Panc1 (cell line): Measurements from ENCODE around the gene PBX2. TPM values are rescaled to one million over a fixed set of nuclear protein-coding genes. Genes with fewer than 3 reads are reported as not detected.

Source experiments
- ATAC-seq: fragments of 200-7000 bp; cut with Tn5 transposase; 2 replicates; pipeline ENCODE4 v1.9.1; 2020; ENCODE audit warnings: mild to moderate bottlenecking, moderate library complexity
- BruUV-seq: library from RNA; stranded (reverse); fragments of 400-500 nt; replicated peaks from 2 replicates; lab custom pipeline; 2021; lab: Mats Ljungman, UMichigan
- CTCF ChIA-PET: fragments of 300-600 bp; sonication (Branson Sonifier 250); formaldehyde crosslinking; loops from one replicate; lab custom pipeline; 2022; ENCODE audit warnings: antibody characterized with exemption; lab: Charles Lee
- POLR2A ChIA-PET: fragments of 300-600 bp; sonication (Branson Sonifier 250); formaldehyde crosslinking; loops from one replicate; lab custom pipeline; 2022; ENCODE audit warnings: antibody characterized with exemption; lab: Charles Lee
- DNase-seq: peaks from one replicate; pipeline ENCODE4 v3.0.0-alpha.2; 2010; ENCODE audit warnings: low read depth, low spot score
- H3K27ac ChIP-seq: 2 replicates; pipeline ENCODE4 v1.5.1; 2011; ENCODE audit warnings: mild to moderate bottlenecking, low read length, inconsistent platforms
- H3K27me3 ChIP-seq: fragments of 200-500 bp; sonication (Bioruptor generic); 2 replicates; pipeline ENCODE4 v1.6.0; 2014; ENCODE audit warnings: low read length, inconsistent platforms; ENCODE audit not compliant: control insufficient read depth, insufficient read depth
- H3K36me3 ChIP-seq: fragments of 200-500 bp; sonication (Bioruptor generic); 2 replicates; pipeline ENCODE4 v1.5.1; 2014; ENCODE audit warnings: inconsistent platforms, mild to moderate bottlenecking, low read length, moderate library complexity; ENCODE audit not compliant: control insufficient read depth, insufficient read depth
- H3K4me1 ChIP-seq: 2 replicates; pipeline ENCODE4 v1.5.1; 2011; ENCODE audit warnings: inconsistent platforms, mild to moderate bottlenecking, low read length, moderate library complexity; ENCODE audit not compliant: control insufficient read depth, insufficient read depth
- H3K4me3 ChIP-seq, 2 experiments: 2 replicates each; pipeline ENCODE4 v1.5.1; 2011 to 2012; ENCODE audit warnings: low read depth in 2 of 2, low read length in 2 of 2, mild to moderate bottlenecking in 2 of 2, inconsistent platforms in 1 of 2, moderate library complexity in 1 of 2
- H3K9me3 ChIP-seq: fragments of 200-500 bp; sonication (Bioruptor generic); 2 replicates; pipeline ENCODE4 v1.5.1; 2014; ENCODE audit warnings: low read depth, mild to moderate bottlenecking, inconsistent platforms, low read length, moderate library complexity; ENCODE audit not compliant: control insufficient read depth, insufficient read depth
- POLR2AphosphoS5 ChIP-seq: IDR thresholded peaks from 2 replicates; pipeline ENCODE4 v1.6.1; 2012; ENCODE audit warnings: mild to moderate bottlenecking, low read depth, low read length, moderate library complexity
- SIN3A ChIP-seq: IDR thresholded peaks from 2 replicates; pipeline ENCODE4 v1.6.1; 2012; ENCODE audit warnings: low read depth, mild to moderate bottlenecking, low read length, moderate library complexity, borderline replicate concordance; ENCODE audit not compliant: insufficient read depth
- TCF7L2 ChIP-seq: IDR thresholded peaks from 2 replicates; pipeline ENCODE4 v1.6.1; 2011; ENCODE audit warnings: mild to moderate bottlenecking, low read depth, low read length, inconsistent platforms
- in situ Hi-C: cut with HindIII; loops from 2 replicates; pipeline ENCODE4 v1.10.0; 2016; ENCODE audit warnings: low sequenced_read_pairs, low pct_unique_long_range_greater_than_20kb
- intact Hi-C: fragments of 100-400 bp; cut with micrococcal nuclease; formaldehyde crosslinking; loops from one replicate; pipeline ENCODE4 v1.10.0; 2022; ENCODE audit not compliant: unreplicated experiment
- total RNA-seq: library from RNA; stranded (reverse); gene quantifications from one replicate; pipeline ENCODE4 v1.2.1, GENCODE V29; 2021; ENCODE audit not compliant: unreplicated experiment
- TF ChIP-seq, protein P1 (sequence below): fragments of 450-650 bp; IDR thresholded peaks from 2 replicates; pipeline ENCODE4 v1.5.1; 2017; ENCODE audit warnings: mild to moderate bottlenecking
- TF ChIP-seq, protein P2 (sequence below), 2 experiments: IDR thresholded peaks; 2 replicates each; pipeline ENCODE4 v1.6.1; 2011 to 2012; ENCODE audit warnings: low read depth in 2 of 2, control low read depth in 1 of 2, low read length in 1 of 2, mild to moderate bottlenecking in 1 of 2, moderate library complexity in 1 of 2; ENCODE audit not compliant: insufficient read depth in 1 of 2

The PBX2 gene
- total RNA-seq, 1 experiment from 2014 or later: 76.2 TPM

DNA sequence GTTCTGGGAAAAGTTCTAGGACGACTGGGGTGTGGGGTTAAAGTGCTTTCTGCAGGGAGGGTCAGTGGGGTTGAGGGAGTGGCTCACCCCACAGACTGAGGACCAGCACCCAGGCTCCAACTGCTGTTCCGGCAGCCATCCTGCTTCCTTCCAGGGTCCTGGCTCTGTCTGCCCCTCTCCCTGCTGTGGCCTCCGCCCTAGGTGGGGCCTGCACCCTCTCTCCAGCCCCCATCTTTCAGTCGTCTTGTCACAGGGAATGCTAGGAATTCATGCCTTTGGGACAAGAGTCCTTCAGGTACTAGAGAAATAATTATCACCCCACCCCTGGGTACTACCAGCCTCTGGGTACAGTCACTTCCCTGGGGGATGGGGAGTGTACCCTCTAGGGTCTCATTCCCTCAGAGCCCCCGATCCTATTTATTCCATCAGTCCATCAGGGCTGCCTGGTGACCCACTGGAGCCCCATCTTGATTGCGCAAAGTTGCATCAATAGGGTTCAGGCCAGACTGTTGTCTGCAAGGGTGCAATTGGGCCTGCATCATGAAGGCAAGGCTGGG lies 5.8 kb downstream of the PBX2 start, which contains the start of gene AGER:
Gene AGER, minus strand, starts transcription at position 170 of the 557 bp plus-strand sequence. Its CDS starts 31 bp downstream, at position 139.
- H3K4me1 ChIP-seq: peaks cover 16% of the 10 kb centered on the region
- H3K36me3 ChIP-seq: no peaks in the 10 kb centered on the region; the same call in 1 of the 2 replicates
- H3K4me3 ChIP-seq: no peak within 1 kb of the TSS
- CTCF ChIA-PET: no interaction called here
- no peaks in the 10 kb centered on the region for H3K9me3 ChIP-seq
- BruUV-seq: no TSS peak
- DNase-seq (no peak), ATAC-seq (no peak)
- TF ChIP-seq, protein P1, sequence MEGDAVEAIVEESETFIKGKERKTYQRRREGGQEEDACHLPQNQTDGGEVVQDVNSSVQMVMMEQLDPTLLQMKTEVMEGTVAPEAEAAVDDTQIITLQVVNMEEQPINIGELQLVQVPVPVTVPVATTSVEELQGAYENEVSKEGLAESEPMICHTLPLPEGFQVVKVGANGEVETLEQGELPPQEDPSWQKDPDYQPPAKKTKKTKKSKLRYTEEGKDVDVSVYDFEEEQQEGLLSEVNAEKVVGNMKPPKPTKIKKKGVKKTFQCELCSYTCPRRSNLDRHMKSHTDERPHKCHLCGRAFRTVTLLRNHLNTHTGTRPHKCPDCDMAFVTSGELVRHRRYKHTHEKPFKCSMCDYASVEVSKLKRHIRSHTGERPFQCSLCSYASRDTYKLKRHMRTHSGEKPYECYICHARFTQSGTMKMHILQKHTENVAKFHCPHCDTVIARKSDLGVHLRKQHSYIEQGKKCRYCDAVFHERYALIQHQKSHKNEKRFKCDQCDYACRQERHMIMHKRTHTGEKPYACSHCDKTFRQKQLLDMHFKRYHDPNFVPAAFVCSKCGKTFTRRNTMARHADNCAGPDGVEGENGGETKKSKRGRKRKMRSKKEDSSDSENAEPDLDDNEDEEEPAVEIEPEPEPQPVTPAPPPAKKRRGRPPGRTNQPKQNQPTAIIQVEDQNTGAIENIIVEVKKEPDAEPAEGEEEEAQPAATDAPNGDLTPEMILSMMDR: no peak
- TF ChIP-seq, protein P2, sequence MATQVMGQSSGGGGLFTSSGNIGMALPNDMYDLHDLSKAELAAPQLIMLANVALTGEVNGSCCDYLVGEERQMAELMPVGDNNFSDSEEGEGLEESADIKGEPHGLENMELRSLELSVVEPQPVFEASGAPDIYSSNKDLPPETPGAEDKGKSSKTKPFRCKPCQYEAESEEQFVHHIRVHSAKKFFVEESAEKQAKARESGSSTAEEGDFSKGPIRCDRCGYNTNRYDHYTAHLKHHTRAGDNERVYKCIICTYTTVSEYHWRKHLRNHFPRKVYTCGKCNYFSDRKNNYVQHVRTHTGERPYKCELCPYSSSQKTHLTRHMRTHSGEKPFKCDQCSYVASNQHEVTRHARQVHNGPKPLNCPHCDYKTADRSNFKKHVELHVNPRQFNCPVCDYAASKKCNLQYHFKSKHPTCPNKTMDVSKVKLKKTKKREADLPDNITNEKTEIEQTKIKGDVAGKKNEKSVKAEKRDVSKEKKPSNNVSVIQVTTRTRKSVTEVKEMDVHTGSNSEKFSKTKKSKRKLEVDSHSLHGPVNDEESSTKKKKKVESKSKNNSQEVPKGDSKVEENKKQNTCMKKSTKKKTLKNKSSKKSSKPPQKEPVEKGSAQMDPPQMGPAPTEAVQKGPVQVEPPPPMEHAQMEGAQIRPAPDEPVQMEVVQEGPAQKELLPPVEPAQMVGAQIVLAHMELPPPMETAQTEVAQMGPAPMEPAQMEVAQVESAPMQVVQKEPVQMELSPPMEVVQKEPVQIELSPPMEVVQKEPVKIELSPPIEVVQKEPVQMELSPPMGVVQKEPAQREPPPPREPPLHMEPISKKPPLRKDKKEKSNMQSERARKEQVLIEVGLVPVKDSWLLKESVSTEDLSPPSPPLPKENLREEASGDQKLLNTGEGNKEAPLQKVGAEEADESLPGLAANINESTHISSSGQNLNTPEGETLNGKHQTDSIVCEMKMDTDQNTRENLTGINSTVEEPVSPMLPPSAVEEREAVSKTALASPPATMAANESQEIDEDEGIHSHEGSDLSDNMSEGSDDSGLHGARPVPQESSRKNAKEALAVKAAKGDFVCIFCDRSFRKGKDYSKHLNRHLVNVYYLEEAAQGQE (IDR thresholded peaks at IDR 0.05; ENCODE audit: insufficient read depth in 1 of 2, low read depth in 2 of 2, low read length in 1 of 2): no peak
- no peak for TF ChIP-seq SIN3A
- TF ChIP-seq TCF7L2: no peak
- TF ChIP-seq POLR2AphosphoS5: no peak
- in situ Hi-C loops: no loop called here
- no peaks in the 10 kb centered on the region for H3K27me3 ChIP-seq
- intact Hi-C loops: no loop called here
- POLR2A ChIA-PET: no interaction called here
- H3K27ac ChIP-seq: peak within 1 kb of the TSS; percentile 45; the same call in 1 of the 2 replicates

DNA sequence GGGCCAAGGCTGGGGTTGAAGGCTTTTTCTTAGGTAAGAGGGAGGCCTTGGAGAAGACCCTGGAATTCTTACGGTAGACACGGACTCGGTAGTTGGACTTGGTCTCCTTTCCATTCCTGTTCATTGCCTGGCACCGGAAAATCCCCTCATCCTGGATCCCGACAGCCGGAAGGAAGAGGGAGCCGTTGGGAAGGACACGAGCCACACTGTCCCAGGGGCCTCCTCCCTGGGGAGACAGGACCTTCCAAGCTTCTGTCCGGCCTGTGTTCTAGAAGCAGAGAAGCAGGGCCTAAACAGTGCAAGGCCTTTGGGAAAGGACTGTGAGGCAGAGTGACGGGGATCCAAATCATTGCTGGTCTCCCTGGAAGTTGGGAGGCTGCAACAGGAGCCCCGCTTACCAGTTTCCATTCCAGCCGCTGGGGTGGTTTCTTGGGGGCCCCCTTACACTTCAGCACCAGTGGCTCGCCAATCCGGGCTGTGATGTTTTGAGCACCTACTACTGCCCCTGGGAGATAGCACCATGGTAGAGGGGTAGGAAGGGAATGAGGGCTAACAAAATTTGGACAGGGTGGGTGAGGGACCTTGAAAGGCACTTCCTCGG lies 6.4 kb downstream of the PBX2 start:
- ATAC-seq: no peak

More for the DNA sequence above, 6.4 kb downstream of the PBX2 start:
- no peak for DNase-seq
- in situ Hi-C loops: no loop called here
- Histone ChIP-seq H3K27me3 (no peaks in the 10 kb centered on the region), H3K27ac (no peak overlapping the region; the same call in 1 of the 2 replicates), H3K36me3 (no peaks in the 10 kb centered on the region; the same call in 1 of the 2 replicates), H3K4me3 (no peak overlapping the region), H3K9me3 (no peaks in the 10 kb centered on the region), H3K4me1 (peaks cover 13% of the 10 kb centered on the region)
- CTCF ChIA-PET: no interaction called here
- intact Hi-C loops: no loop called here
- BruUV-seq: no TSS peak
- TF ChIP-seq TCF7L2 (no peak), SIN3A (no peak), POLR2AphosphoS5 (no peak)
- TF ChIP-seq, protein P2 (IDR thresholded peaks at IDR 0.05; ENCODE audit: insufficient read depth in 1 of 2, low read depth in 2 of 2, low read length in 1 of 2): no peak
- TF ChIP-seq, protein P1: no peak
- POLR2A ChIA-PET: no interaction called here
